Left ventricle myocardium superior (tissue), 1 donor: Measurements from ENCODE around the gene HPS5. TPM values are rescaled to one million over a fixed set of nuclear protein-coding genes. Genes with fewer than 3 reads are reported as not detected.
A peak's percentile ranks its signal among the peaks of the same experiment; 100 is the strongest.
"Not testable (repeated sequence)": the region's sequence is repeated elsewhere in the genome, so short reads cannot be mapped to it uniquely, and the experiment has no call there.

ENCODE experiments used
- ATAC-seq: fragments of 200-7000 bp; cut with Tn5 transposase; one replicate; pipeline ENCODE4 v1.9.1; 2020; ENCODE audit warnings: mild to moderate bottlenecking, moderate library complexity
- DNase-seq: peaks from one replicate; pipeline ENCODE4 v3.0.0-alpha.2; 2020
- intact Hi-C: fragments of 100-400 bp; cut with micrococcal nuclease; formaldehyde crosslinking; loops from one replicate; pipeline ENCODE4 v1.11.0; 2022
- total RNA-seq: library from RNA; stranded (reverse); fragmentation: NEBNext Ultra II Directional; extraction: Animal tissue kit (Norgen Biotek cat#: 25700); gene quantifications from one replicate; pipeline ENCODE4 v1.2.1, GENCODE V29; 2021
- donor health status: DM: no; HTN: yes; CAD: no; lungs with severe emphysema.

HPS5 gene
- total RNA-seq, 1 donor from 2014 or later: 12.4 TPM

DNA sequence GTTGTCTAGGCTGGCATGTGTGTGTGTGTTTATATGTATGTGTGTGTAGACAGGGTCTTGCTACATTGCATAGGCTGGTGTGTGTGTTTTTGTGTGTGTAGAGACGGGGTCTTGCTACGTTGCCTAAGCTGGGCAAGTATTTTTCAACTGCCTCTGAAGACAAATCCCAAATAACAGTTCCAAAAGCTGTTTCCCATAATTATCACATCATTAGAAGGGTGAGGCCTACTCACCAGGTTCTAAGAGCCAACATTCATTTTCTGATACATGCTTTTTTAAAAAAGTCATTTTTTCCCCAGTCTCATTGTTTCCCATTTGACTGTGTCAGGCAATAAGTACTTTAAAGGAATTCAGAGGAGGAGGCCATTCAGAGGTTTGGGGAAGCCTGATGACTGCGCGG is 33.0 kb downstream of the HPS5 start:
- ATAC-seq (no peak), DNase-seq (no peak)
- intact Hi-C loops: no loop called here

DNA sequence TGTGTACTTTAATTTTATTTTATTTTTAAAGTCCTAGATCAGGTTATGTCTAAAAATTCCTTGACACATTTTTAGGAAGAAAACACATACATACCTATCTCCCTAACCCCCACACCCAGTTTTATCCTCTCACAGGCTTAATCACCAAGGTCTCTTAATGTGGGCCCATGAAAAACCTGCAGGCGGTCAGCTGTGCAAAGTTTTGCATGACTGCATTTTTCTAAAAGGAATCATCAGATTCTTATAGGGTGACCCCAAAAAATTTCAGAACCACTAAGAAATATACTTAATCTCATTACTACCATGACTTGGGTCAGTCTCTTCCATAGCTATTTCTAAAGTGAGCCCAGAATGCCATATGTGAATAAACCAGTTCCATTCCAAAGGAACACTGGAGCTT is 36.1 kb downstream of the HPS5 start:
- intact Hi-C loops: no loop called here
- DNase-seq (no peak), ATAC-seq (no peak)

DNA sequence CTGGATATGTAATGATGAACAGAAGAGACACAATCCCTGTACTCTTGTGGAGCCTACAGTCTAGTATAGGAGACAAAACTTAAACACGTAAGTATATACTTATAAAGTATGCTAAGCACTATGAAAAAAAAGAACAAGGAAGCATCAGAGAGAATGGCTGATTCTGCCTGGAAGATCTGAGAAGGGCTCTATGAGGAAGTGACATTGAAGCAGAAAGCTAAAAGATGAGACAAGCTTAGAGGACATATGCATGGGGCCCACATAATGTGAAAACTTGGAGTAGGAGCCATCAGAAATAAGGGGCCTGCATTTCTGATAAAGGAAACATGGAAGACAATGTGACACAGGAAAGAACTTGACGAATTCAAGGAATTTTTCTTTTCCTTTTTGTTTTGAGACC is 39.3 kb downstream of the HPS5 start:
- intact Hi-C loops: no loop called here
- ATAC-seq (no peak), DNase-seq (no peak)

DNA sequence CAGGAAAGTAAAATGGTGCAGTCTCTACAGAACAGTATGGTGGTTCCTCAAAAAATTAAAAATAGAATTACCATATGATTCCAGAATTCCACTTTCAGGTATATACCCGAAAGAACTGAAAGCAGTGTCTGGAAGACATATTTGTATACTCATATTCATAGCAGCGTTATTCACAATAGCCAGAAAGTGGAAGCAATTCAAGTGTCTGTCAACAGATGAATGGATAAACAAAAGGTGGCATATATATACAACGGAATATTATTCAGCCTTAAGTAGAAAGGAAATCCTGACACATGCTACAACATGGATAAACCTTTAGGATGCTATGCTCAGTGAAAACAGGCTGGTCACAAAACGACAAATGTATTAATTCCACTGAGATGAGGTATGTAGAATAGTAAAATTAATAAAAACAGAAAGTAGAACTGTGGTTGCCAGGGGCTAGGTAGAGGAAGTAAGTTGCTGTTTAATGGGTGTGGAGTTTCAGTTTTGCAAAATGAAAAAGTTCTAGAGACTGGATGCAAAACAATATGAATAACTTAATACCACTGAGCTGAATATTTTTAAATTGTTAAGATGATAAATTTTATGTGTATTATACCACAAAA is 41.4 kb downstream of the HPS5 start:
- intact Hi-C loops: no loop called here
- DNase-seq (no peak), ATAC-seq (no peak)

DNA sequence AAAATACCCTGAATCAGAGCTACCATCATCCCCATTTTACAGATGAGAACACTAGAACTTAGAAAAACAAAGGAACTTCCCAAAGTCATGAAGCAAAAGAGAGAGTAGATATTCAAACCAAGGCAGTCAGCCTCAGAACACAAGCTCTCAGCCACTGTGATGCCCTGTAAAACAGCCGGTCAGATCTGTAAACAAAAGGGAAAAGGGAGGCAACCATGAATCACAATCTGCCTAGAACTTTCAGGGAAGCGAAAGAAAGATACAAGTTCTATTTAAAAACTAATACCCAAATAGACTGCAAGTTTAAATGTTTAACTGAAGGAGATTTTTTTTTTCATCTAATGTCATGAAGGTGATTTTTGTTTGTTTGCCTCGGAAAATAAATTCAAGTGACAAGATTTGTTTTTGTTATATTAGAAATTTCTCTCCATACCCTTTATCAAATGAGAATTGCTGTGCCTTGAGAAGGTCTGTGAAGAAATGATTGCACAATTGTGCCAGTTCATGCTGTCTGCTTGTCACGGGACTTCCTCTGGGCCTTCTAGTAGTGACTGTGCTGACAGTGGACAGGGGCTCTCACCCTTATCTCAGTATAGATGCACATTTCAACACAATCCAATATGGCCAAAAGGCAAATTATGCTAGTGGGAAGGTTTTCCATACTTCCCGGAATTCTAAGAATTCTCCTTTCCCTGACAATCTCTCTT is 44.2 kb downstream of the HPS5 start:
- intact Hi-C loops: no loop called here
- ATAC-seq: peak; percentile 68
- no peak for DNase-seq

DNA sequence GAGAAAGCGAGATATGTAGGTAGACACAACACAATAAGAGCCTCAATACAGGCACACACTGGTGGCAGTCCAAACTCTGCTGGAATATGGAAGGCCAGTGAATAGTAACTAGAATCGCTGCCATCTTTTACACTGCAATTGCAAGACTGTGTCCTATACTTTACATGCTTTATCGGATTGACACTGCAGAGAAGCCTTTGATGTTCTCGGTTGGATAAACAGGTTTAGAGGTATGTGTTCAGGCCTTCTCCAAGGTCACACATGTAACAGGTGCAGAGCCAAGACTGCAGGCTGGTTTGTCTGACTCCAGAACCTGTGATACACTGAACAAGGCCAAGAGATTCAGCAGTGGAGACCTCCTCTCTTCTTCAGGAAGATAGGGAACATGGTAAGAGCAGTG is 50.7 kb downstream of the HPS5 start:
- intact Hi-C loops: no loop called here
- DNase-seq: no peak
- no peak for ATAC-seq

DNA sequence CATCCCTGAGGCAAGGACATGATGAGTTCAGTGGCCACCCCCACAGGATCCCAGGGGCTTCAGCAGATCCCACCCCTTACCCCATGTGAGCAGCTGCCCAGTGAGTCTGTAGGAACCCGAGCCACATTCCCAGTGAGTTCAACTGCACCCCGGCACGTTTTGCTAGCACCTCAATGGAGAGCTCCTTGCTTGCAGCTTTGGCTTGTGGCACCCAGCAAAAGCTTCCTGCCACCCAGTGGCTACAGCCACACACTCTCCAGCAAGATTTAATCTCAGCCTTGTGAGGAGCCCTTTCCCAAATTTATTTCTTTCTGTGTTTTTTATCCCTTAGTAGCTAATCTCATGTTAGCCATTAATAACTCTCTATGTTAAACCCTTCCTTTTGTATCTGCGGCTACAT is 51.8 kb downstream of the HPS5 start:
- intact Hi-C loops: no loop called here
- ATAC-seq (no peak), DNase-seq (no peak)

DNA sequence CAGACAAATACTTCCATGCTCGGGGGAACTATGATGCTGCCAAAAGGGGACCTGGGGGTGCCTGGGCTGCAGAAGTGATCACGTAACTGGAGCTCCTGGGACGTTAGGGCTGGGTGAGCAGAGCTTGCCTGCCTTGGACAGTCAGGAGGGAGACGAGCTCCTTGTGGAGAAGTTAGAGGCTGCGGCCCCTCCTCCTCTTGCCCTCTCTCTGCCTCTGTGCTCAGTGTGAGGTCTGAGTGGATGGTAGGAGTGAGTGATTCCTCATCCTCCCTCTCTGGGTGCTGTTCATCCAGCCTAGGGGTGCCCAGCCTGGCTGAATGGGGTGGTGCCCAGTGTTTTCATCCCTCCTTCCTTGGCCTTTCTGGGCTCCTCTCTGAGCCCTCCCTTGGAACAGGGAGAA is 52.7 kb downstream of the HPS5 start:
- DNase-seq, intact Hi-C loops, ATAC-seq: not testable (repeated sequence)

DNA sequence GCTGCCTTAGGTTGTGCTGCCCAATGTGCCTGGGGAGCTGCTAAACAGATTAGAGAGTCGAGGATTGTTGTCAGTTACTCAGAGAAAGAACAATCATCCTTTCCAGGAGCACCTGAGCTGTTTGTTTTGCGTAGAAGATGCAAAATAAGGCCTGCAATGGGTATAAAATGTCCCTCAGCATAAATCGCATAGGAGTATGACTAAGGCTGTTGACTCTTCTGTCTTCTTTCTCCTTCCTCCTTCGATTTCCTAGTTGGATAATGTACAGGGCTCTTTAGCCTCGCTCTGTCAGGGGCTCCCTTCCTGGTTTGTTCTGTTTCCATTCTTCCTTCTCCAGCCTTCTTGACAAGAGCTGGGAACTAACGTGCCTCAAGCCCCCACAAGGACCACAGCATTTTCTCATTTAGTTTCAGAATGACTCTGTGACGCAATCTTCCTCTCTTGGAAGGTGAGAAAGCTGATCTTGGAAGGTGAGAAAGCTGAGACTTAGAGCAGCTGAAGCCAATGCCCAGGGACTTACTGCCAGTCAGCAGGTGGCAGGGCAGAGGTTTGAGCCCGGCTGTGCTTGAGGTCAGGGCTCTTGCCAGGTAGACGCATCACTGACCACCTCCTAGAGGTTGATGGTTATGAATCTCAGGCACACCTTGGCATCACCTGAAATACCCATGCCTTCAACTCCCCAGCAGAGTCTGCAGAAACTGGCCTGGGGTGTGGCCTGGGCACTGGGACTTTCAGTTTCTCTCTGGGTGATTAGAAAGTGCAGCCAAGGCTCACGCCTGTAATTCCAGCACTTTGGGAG is 54.4 kb downstream of the HPS5 start:
- DNase-seq, intact Hi-C loops, ATAC-seq: not testable (repeated sequence)

DNA sequence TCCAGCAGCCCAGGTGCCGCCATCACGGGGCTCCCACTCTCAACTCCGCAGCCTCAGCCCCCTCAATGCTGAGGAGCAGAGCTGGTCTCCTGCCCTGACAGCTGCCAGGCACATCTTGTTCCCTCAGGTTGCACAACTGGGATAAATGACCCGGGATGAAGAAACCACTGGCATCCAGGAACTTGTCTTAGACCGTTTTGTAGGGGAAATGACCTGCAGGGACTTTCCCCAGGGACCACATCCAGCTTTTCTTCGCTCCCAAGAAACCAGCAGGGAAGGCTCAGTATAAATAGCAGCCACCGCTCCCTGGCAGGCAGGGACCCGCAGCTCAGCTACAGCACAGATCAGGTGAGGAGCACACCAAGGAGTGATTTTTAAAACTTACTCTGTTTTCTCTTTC is 56.0 kb downstream of the HPS5 start, which contains the start of gene SAA1:
Gene SAA1 (plus strand): TSS at position 316 of the 400 bp plus-strand sequence. CDS start 624 bp downstream, outside the sequence.
- DNase-seq (no peak), ATAC-seq (no peak)
- intact Hi-C loops: no loop called here

DNA sequence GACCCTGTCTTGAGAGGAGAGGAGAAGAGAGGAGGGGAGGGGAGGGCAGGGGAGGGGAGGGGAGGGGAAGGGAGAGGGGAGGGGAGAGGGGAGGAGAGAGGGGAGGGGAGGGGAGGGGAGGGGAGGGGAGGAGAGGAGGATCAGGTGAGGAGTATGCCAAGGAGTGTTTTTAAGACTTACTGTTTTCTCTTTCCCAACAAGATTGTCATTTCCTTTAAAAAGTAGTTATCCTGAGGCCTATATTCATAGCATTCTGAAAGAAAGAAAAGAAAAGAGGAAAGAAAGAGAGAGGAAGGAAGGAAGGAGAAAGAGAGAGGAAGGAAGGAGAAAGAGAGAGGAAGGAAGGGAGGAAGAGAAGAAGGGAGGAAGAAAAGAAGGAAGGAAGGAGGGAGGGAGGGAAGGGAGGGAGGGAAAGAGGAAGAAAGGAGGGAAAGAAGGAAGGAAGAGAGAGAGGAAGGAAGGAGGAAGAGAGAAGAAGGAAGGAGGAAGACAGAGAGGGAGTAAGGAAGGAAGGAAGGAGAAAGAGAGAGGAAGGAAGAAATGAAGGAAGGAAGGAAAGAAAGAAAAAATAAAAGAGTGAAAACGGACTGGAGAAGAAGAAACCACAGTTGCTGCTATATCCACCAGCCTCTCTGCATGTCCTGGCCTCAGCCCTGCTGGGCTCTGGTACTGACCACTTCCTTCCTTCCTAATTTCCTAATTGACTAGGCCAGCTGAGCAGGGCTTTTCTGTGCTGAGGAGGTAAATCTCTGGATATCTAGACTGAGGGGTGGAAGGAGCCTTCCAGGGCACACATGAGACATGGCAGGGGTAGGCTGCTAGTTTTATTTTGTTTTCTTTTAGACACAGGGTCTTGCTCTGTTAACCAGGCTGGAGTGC is 57.0 kb downstream of the HPS5 start:
- no peak for DNase-seq
- intact Hi-C loops: no loop called here
- no peak for ATAC-seq

DNA sequence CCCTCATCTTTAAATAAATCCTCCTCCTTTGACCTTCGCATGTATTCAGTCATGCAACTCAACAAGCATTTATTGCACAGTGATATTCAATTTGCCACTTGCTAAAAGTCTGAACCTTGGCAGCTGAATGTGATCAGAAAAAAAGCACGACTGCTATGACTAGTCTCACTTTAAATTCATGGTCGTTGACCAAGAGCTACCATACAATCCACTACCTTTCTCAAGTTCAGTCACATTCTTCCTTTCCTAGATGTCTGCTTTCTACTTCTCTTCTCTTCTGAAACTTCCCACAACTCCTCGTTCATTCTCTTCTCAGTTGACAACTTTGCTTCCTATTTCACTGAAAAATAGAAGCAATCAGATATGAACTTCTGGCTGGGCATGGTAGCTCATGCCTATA is 57.9 kb downstream of the HPS5 start:
- no peak for ATAC-seq
- DNase-seq: no peak
- intact Hi-C loops: no loop called here

DNA sequence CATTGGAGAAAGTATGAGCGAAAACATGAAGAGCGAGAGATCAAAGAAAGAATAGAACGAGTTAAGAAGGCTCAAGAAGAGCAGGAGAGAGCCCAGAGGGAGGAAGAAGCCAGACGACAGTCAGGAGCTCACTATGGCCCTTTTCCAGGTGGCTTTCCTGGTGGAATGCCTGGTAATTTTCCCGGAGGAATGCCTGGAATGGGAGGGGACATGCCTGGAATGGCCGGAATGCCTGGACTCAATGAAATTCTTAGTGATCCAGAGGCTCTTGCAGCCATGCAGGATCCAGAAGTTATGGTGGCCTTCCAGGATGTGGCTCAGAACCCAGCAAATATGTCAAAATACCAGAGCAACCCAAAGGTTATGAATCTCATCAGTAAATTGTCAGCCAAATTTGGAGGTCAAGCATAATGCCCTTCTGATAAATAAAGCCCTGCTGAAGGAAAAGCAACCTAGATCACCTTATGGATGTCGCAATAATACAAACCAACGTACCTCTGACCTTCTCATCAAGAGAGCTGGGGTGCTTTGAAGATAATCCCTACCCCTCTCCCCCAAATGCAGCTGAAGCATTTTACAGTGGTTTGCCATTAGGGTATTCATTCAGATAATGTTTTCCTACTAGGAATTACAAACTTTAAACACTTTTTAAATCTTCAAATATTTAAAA is 59.1 kb downstream of the HPS5 start:
- DNase-seq, intact Hi-C loops, ATAC-seq: not testable (repeated sequence)

DNA sequence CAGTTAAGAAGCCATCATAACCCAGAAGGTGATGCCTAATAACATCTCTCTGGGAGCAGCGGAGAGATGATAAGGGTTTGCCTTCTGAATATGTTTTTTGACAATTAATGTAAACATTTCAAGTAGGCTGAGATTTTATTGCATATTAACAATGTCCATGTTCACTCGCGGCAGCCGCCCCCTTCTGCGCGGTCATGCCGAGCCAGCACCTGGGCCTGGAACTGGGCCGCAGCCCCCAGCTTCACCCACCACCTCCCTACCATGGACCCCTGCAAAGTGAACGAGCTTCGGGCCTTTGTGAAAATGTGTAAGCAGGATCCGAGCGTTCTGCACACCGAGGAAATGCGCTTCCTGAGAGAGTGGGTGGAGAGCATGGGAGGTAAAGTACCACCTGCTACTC is 60.2 kb downstream of the HPS5 start:
- no peak for ATAC-seq
- DNase-seq: no peak
- intact Hi-C loops: no loop called here

DNA sequence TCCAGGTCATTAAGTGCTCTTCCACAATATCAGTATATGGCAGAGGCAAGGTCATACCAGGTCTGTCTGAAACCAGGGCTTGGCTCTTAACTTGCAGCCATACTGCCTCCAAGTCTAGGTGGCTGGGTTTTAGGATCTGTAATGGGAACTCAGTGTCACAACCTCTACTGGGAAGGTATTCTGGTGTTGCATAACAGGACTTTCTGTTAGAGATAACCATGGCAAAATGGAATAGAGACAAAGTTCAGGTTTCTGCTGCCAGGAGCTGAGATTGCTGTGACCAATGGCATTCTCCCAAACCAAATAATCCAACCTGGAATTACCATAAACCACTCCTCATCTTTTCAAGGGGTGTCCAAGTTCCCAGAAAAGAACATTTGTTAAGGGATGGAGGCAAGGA is 62.7 kb downstream of the HPS5 start:
- intact Hi-C loops: no loop called here
- DNase-seq: no peak
- no peak for ATAC-seq

DNA sequence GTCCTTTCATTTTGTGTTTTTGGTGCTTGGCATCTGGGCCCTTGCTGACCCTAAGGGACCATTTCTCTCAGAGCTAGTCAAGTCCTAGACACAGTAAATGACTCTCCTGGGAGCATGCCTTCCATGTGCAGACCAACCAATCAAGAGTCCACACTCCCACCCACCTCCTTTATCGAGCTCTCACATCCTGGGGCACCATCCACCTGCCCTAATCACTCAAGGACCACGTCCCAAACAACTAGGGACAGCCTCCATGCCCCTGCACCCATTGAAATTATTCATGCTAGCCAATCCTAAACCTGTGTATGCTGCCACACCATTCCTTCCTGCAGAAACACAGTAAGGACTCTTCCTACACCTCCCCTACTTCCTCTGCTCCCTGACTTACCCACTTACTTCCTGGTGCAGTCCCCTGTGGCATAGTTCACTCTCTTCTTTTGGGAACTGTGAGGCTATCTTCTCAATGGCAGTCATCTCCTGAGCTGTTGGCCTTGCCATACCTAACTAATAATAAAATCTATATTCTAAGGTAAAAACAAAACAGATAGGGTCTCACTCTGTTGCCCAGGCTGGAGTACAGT is 67.1 kb downstream of the HPS5 start:
- DNase-seq (no peak), ATAC-seq (no peak)
- intact Hi-C loops: no loop called here

DNA sequence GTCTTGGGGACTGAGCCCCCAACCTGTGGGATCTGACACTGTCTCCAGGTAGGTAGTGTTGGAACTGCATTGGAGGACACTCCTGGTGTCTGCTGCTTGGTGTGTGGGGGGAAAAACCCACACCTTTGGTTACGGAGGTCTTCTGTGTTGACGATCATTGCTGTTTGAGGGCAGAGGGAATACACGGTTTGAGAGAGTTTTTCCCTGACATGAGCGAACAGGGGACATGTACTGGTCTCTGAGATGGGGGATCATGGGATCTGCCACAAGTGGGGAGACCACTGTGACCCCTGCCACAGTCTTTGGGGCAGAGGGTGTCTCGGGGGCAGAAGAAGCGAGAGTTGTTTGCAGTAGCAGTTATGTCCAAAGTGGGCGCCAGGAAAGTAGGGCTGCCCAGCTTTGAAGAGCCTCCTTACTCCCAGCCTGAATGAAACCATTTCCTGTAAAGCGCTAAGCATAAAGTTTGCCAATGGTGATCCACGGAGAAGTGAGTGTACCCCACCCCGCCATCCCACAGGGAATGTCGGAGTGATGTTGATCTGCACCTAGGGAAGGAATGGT is 68.1 kb downstream of the HPS5 start:
- no peak for ATAC-seq
- DNase-seq: no peak
- intact Hi-C loops: no loop called here

DNA sequence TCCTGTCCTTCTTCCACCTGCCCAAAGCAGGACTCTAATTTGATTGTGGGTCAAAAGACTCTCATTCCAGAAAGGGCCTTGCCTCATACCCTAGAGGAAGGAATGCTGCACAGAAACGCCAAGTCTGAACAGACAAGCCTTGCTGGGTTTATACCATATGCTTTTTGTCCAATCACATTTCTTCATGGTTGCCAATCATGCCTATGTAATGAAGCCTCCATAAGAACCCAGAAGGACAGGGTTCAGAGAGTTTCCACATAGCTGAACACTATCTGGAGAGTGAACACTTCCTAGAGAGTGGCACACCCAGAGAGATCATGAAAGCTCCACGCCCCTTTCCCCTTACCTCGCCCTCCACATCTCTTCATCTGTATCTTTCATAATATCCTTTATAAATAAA is 68.7 kb downstream of the HPS5 start:
- intact Hi-C loops: no loop called here
- no peak for ATAC-seq
- DNase-seq: no peak
